Epithelial cell of proximal tubule (primary cell): ENCODE measurements around the gene TMUB1. TPM values are rescaled to one million over a fixed set of nuclear protein-coding genes. Genes with fewer than 3 reads are reported as not detected.

Experiments
- DNase-seq: peaks from one replicate; pipeline ENCODE4 v3.0.0-alpha.2; 2011; ENCODE audit warnings: low read depth
- H3K4me3 ChIP-seq: 2 replicates; pipeline ENCODE4 v1.5.1; 2011; ENCODE audit warnings: low read depth, mild to moderate bottlenecking, low read length
- total RNA-seq: library from RNA; depleted of rRNA; stranded (reverse); fragments of >200 nt; gene quantifications from 2 replicates; pipeline ENCODE4 v1.2.3, GENCODE V29; 2015
- TF ChIP-seq, protein P1 (sequence below): conservative IDR thresholded peaks from 2 replicates; pipeline ENCODE4 v1.5.1; 2012; ENCODE audit warnings: low read depth, mild to moderate bottlenecking, low read length

TMUB1 gene
- total RNA-seq, 1 donor from 2014 or later: 73.7 TPM

DNA sequence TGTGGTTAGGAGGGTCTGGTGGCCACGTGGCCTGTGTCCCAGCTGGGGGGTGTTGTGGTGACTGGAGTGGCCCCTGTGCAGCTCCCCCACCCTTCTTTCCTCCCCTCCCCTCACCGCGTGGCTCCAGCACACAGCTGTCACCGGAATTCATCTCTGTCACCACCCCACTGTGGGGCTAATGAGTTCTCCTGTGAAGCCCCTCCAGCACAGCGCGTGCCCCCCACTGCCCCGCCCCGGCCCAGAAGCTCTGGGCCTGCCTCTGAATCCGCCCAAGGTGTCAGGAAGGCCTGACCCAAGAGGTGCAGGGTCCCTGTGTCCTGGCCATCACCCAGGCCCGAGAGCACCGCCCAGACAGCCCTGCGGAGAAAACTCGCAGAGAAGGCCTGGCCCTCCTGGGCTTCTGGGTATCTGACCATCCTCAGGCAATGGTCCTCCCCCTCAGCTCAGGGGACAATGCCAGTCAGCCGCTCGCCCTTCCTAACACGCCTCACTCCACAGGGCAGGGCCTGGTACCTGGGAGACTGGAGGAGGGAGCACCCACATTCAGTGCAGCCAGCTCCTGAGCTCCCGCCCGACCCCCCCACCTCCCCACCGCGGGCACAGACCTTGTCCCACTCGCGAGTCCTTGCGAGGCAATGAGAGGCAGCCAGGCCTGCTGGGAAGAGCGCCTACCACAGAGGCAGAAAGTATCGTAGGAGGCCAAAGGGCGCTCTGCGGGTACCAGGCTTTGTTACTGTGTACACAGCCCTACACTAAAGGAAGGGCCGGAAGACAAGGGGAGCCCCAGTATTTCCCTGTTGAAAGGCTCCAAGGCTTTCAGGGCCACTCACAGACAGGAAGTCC, 46.0 kb upstream of the TMUB1 start:
- no peak overlapping the region for H3K4me3 ChIP-seq
- TF ChIP-seq, protein P1, sequence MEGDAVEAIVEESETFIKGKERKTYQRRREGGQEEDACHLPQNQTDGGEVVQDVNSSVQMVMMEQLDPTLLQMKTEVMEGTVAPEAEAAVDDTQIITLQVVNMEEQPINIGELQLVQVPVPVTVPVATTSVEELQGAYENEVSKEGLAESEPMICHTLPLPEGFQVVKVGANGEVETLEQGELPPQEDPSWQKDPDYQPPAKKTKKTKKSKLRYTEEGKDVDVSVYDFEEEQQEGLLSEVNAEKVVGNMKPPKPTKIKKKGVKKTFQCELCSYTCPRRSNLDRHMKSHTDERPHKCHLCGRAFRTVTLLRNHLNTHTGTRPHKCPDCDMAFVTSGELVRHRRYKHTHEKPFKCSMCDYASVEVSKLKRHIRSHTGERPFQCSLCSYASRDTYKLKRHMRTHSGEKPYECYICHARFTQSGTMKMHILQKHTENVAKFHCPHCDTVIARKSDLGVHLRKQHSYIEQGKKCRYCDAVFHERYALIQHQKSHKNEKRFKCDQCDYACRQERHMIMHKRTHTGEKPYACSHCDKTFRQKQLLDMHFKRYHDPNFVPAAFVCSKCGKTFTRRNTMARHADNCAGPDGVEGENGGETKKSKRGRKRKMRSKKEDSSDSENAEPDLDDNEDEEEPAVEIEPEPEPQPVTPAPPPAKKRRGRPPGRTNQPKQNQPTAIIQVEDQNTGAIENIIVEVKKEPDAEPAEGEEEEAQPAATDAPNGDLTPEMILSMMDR: no peak
- no peak for DNase-seq

DNA sequence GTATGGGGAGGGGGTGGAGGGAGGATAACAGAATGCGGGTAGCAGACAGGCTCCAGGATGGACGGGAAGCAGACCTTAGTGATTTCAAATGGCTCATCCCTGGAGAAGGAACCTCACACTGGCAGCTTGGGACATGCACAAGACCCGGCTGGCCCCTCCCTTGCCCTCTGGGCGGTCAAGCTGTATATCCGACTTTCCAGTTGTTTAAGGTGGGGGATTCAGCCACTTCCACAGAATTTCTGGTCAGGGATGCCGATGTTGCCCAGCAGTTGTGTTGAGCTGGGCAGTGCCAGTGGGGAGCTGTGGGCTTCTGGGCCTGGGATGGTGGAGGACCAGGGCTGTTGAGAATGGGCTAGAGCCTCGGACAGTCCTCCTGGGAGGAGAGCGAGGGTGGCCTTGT, 45.4 kb upstream of the TMUB1 start:
- TF ChIP-seq, protein P1: no peak
- no peak for DNase-seq
- H3K4me3 ChIP-seq: no peak overlapping the region

DNA sequence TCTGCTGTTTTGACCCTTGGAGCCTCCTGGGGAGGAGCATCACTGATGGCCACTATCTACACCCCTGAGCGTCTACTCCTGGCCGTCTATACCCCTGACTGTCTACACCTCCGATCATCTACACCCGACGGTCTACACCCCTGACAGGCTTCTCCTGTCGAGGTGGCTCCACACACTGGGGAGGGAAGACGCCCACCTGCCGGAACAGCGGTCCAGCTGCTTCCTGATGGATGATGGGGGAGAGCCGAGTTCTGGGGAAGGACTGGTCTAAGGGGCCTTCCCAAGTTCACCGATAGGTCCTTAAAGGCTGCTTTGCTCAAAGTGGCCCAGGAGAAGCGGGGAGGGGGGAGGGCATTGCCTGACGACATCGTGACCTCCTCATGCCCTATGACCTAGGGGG, 44.9 kb upstream of the TMUB1 start:
- TF ChIP-seq, protein P1: no peak
- H3K4me3 ChIP-seq: no peak overlapping the region
- DNase-seq: no peak

DNA sequence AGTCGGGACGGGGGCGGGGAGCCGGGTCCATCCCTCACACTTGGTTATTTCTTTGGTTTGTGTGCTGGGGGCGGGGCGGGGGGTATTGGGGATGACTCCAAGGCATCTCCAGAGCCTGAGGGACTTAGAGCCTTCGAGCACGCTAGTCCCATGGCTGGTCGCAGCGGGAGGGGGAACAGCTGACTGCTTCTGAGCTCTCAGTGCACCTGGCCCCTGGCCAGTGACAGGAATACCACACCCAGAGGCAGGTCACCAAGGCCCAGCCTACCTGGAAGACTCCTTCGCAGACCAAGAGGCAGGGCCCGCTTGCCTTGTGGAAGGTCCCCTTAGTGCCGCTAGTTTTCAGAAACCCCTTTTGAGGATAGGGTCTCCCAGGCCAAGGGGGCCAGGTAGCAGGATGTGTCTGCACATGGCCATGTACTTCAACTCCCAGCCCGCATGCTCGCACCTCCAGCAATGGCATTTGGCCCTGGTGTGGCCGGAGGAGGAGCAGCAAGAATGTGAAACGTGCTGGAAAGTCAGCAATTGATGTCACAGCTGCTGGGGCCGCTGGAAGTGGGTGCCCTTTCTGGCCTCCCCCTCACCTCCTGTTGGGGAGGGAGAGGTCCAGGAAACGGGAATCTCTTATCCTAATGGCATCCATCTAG, 43.3 kb upstream of the TMUB1 start:
- TF ChIP-seq, protein P1: no peak
- H3K4me3 ChIP-seq: no peak overlapping the region
- DNase-seq: no peak

DNA sequence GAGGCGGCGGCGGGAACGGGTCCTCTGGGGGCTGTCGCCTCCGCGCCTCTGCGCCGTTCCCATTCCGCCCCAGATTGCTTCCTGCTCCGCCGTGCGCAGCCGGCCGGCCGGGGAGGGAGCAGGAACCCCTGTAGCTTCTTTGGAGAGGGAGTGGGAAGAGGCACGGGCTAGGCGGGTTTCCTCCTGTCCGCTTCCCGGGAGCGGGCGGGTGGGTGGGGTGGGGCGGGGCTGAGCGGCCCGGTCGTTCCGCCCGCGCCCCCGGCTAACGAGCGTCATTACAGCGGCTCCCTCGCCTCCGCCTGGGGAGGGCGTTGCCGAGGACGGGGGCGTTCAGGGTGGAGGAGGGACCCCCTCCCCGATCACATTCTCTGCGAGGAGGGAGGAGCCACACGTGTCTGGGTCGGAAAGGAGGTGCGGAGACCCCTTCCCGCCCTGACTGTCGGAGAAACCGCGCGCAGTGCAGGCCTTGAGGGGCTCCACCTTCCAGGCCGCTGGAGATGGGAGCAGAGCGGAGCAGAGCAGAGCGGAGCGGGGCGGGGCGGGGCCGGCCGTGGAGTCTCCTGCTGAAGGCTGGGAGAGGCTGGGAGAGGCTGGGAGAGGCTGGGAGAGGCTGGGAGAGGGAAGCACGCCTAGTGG, 42.7 kb upstream of the TMUB1 start:
- no peak overlapping the region for H3K4me3 ChIP-seq
- DNase-seq: no peak
- TF ChIP-seq, protein P1: no peak

DNA sequence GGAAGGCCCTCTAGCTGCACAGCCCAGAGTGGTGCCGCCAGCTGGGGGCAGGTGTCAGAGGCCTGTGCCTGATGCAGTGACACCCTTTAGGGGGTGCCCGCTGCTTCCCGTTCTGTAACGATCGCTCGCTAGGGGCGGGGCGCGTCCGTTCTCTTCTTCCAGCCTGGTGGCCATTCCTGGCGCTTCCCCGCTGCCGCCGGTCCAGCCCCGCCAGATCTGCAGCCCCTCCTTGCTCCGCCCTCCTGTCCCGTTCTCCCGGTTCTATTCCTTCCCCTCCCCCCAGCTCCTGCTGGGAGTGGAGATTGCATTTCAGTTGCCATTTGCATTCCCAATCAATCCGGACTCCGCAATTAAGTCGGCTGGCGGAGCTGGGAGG, 42.2 kb upstream of the TMUB1 start:
- TF ChIP-seq, protein P1: no peak
- no peak overlapping the region for H3K4me3 ChIP-seq
- no peak for DNase-seq
